Measurements from ENCODE around the gene HCRTR2. TPM values are rescaled to one million over a fixed set of nuclear protein-coding genes. Genes with fewer than 3 reads are reported as not detected.

HCRTR2 gene
- total RNA-seq, 2 experiments from 2014 or later: not detected

DNA sequence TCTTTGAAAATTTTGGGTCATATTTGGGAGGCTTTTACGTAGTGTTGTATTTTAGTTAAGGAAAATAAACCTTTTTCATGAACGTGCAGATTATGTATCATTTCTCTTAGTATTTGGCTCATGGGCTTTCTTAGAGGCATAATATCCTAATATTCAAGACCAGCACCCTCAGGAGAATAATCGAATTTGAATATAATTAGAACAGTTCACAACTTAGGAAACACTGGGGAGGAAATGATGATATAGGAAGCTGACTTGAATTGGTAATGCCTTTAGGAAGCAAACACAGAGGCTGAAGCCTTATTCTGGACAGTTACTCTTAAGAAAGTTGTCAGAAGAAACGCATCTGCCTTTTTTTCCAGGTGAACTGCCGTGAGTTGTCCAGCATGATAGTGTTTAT is 152.9 kb downstream of the HCRTR2 start, which contains the start of gene GFRAL:
TSS of gene GFRAL (plus strand) at position 301 of the 400 bp plus-strand sequence. CDS start at position 387, 86 bp downstream.
- H3K36me3 ChIP-seq (ENCODE audit: insufficient read depth, low read length): no peaks in the 10 kb centered on the region
- no peak within 1 kb of the TSS for H3K27ac Mint-ChIP-seq
- no peak within 1 kb of the TSS for H3K4me3 Mint-ChIP-seq
- no peak within 1 kb of the TSS for H3K4me3 ChIP-seq (ENCODE audit: low read length)
- no peak within 1 kb of the TSS for H3K27ac ChIP-seq (ENCODE audit: low read depth in 1 of 2, low read length in 2 of 2)
- H3K9me3 ChIP-seq (ENCODE audit: control insufficient read depth in 1 of 2, insufficient read depth in 1 of 2, low read length in 2 of 2): no peaks in the 10 kb centered on the region
- no peaks in the 10 kb centered on the region for H3K36me3 Mint-ChIP-seq (ENCODE audit: low read depth)
- ChIA-PET POLR2A (no interaction called here), CTCF (no interaction called here)
- intact Hi-C loops (cut with DNase I, micrococcal nuclease): no loop called here
- H3K9me3 Mint-ChIP-seq: peaks cover 5% of the 10 kb centered on the region
- H3K4me1 ChIP-seq (ENCODE audit: insufficient read depth, low read length): no peaks in the 10 kb centered on the region
- no peaks in the 10 kb centered on the region for H3K4me1 Mint-ChIP-seq (ENCODE audit: low read depth)
- no peaks in the 10 kb centered on the region for H3K27me3 Mint-ChIP-seq
- DNase-seq (no peak), ATAC-seq (ENCODE audit: poor library complexity) (no peak)
- TF ChIP-seq CTCF (IDR thresholded peaks at IDR 0.05): no peak
- no peaks in the 10 kb centered on the region for H3K27me3 ChIP-seq (ENCODE audit: control insufficient read depth in 1 of 2, insufficient read depth in 2 of 2, low read length in 2 of 2)

Other genes starting within 250 kb of the HCRTR2 start
- not detected for gene GFRAL, start 153.0 kb downstream of the HCRTR2 start, total RNA-seq

Data from CD4-positive, alpha-beta T cell (primary cell).